Liver (tissue), 9 donors: ENCODE data around the gene TRIOBP. TPM values are rescaled to one million over a fixed set of nuclear protein-coding genes. Genes with fewer than 3 reads are reported as not detected.

Experiments
- DNase-seq: peaks from one replicate; pipeline ENCODE4 v3.0.0-alpha.2; 2017; ENCODE audit warnings: low spot score
- H3K27ac ChIP-seq, 2 donors: one replicate each; pipeline ENCODE4 v1.7.0; 2013; ENCODE audit warnings: inconsistent platforms in 2 of 2, low read length in 2 of 2, control low read depth in 1 of 2, low read depth in 1 of 2, mild to moderate bottlenecking in 1 of 2
- H3K27me3 ChIP-seq, 4 donors: one replicate each; pipeline versions ENCODE4 v1.6.1 to v1.7.0; 2013; ENCODE audit warnings: low read length in 3 of 4, inconsistent platforms in 1 of 4, mild to moderate bottlenecking in 1 of 4, moderate library complexity in 1 of 4; ENCODE audit not compliant: control insufficient read depth in 4 of 4, insufficient read depth in 4 of 4
- H3K36me3 ChIP-seq, 4 donors: one replicate each; pipeline versions ENCODE4 v1.6.1 to v1.7.0; 2013; ENCODE audit warnings: low read length in 3 of 4, mild to moderate bottlenecking in 3 of 4, low read depth in 1 of 4, moderate library complexity in 1 of 4; ENCODE audit not compliant: control insufficient read depth in 4 of 4, insufficient read depth in 3 of 4
- H3K4me1 ChIP-seq, 4 donors: one replicate each; pipeline versions ENCODE4 v1.6.1 to v1.7.0; 2013; ENCODE audit warnings: low read length in 3 of 4, mild to moderate bottlenecking in 3 of 4, moderate library complexity in 1 of 4; ENCODE audit not compliant: control insufficient read depth in 4 of 4, insufficient read depth in 4 of 4
- H3K4me3 ChIP-seq, 3 donors: one replicate each; pipeline versions ENCODE4 v1.6.1 to v1.7.0; 2013; ENCODE audit warnings: low read length in 3 of 3, control low read depth in 1 of 3, low read depth in 1 of 3, mild to moderate bottlenecking in 1 of 3
- H3K9ac ChIP-seq, 2 donors: one replicate each; pipeline ENCODE4 v1.7.0; 2013; ENCODE audit warnings: low read length in 2 of 2, mild to moderate bottlenecking in 2 of 2, moderate library complexity in 2 of 2, control low read depth in 1 of 2, low read depth in 1 of 2
- H3K9me3 ChIP-seq, 4 donors: one replicate each; pipeline versions ENCODE4 v1.6.1 to v1.7.0; 2013; ENCODE audit warnings: low read length in 3 of 4; ENCODE audit not compliant: control insufficient read depth in 4 of 4
- ATF3 ChIP-seq: IDR thresholded peaks from 2 replicates; pipeline ENCODE4 v1.6.1; 2016; ENCODE audit warnings: antibody characterized with exemption
- FOXA1 ChIP-seq: IDR thresholded peaks from 2 replicates; pipeline ENCODE4 v1.6.1; 2016; ENCODE audit warnings: antibody characterized with exemption
- FOXA2 ChIP-seq: IDR thresholded peaks from 2 replicates; pipeline ENCODE4 v1.6.1; 2016; ENCODE audit warnings: antibody characterized with exemption
- GABPA ChIP-seq, 2 donors: IDR thresholded peaks in 1 of 2; conservative IDR thresholded peaks in 1 of 2; 2 replicates each; pipeline ENCODE4 v1.6.1; 2016; ENCODE audit warnings: antibody characterized with exemption in 2 of 2, mild to moderate bottlenecking in 1 of 2, moderate library complexity in 1 of 2
- HNF4A ChIP-seq, 2 donors: conservative IDR thresholded peaks; 2 replicates each; pipeline ENCODE4 v1.6.1; 2016; ENCODE audit warnings: antibody characterized with exemption in 2 of 2, mild to moderate bottlenecking in 2 of 2
- HNF4G ChIP-seq: IDR thresholded peaks from 2 replicates; pipeline ENCODE4 v1.6.1; 2016; ENCODE audit warnings: antibody characterized with exemption
- JUND ChIP-seq, 2 donors: IDR thresholded peaks; 2 replicates each; pipeline ENCODE4 v1.6.1; 2016; ENCODE audit warnings: antibody characterized with exemption in 2 of 2
- MAX ChIP-seq: IDR thresholded peaks from 2 replicates; pipeline ENCODE4 v1.6.1; 2016; ENCODE audit warnings: antibody characterized with exemption
- NR2F2 ChIP-seq: IDR thresholded peaks from 2 replicates; pipeline ENCODE4 v1.6.1; 2016; ENCODE audit warnings: antibody characterized with exemption
- RAD21 ChIP-seq, 2 donors: IDR thresholded peaks; 2 replicates each; pipeline ENCODE4 v1.6.1; 2016; ENCODE audit warnings: antibody characterized with exemption in 2 of 2, mild to moderate bottlenecking in 2 of 2
- RXRA ChIP-seq, 2 donors: IDR thresholded peaks; 2 replicates each; pipeline ENCODE4 v1.6.1; 2017 to 2018; ENCODE audit warnings: antibody characterized with exemption in 2 of 2, mild to moderate bottlenecking in 1 of 2
- SP1 ChIP-seq: IDR thresholded peaks from 2 replicates; pipeline ENCODE4 v1.6.1; 2018; ENCODE audit warnings: antibody characterized with exemption, mild to moderate bottlenecking
- TAF1 ChIP-seq: conservative IDR thresholded peaks from 2 replicates; pipeline ENCODE4 v1.6.1; 2016; ENCODE audit warnings: antibody characterized with exemption, mild to moderate bottlenecking
- YY1 ChIP-seq: IDR thresholded peaks from 2 replicates; pipeline ENCODE4 v1.6.1; 2016; ENCODE audit warnings: antibody characterized with exemption, mild to moderate bottlenecking
- ZBTB33 ChIP-seq: IDR thresholded peaks from 2 replicates; pipeline ENCODE4 v1.6.1; 2016; ENCODE audit warnings: antibody characterized with exemption
- WGBS: extraction: QIAGEN DNeasy Blood & Tissue Kit; methylation state at CpG from one replicate; pipeline ENCODE4 v1.1.7; 2013; 5-methylcytosine and 5-hydroxymethylcytosine counted together
- polyA plus RNA-seq, 2 donors: library from polyadenylated mRNA; stranded (reverse) in 1 of 2; unstranded in 1 of 2; fragments of 200-250 nt in 1 of 2; fragments of >200 nt in 1 of 2; fragmentation: Nextera tagmentation in 1 of 2; extraction: Ambion mirVana in 1 of 2; gene quantifications; one replicate each; pipeline versions ENCODE4 v1.2.1 to v1.2.3, GENCODE V29; 2013 to 2015
- total RNA-seq, 2 donors: library from RNA; depleted of rRNA; stranded (reverse); fragments of >200 nt; gene quantifications; one replicate each; pipeline ENCODE4 v1.2.3, GENCODE V29; 2014
- TF ChIP-seq, protein P1 (sequence below): IDR thresholded peaks from 2 replicates; pipeline ENCODE4 v1.6.1; 2016; ENCODE audit warnings: antibody characterized with exemption, mild to moderate bottlenecking
- donor health status: healthy.
- donor health status: healthy.
- donor health status: healthy.
- donor health status: healthy.
- donor health status: healthy.

TRIOBP gene
- total and polyA plus RNA-seq, 4 donors: 4.8 to 41.1 (median 21.6) TPM

GRCh38 chr22:37812869-37813678 is 116.2 kb downstream of the TRIOBP start:
- WGBS: 96% methylated on average over 27 of the region's 27 CpGs
- Histone ChIP-seq H3K27me3 (no peaks in the 10 kb centered on the region), H3K9ac (no peak overlapping the region), H3K36me3 (peaks cover 0 to 9% (median 2%) of the 10 kb centered on the region in 4 donors), H3K4me3 (no peak overlapping the region), H3K9me3 (no peaks in the 10 kb centered on the region), H3K27ac (no peak overlapping the region), H3K4me1 (peaks cover 11 to 46% (median 40%) of the 10 kb centered on the region in 4 donors)
- DNase-seq: no peak
- no peak for TF ChIP-seq MAX
- no peak for TF ChIP-seq ZBTB33
- no peak for TF ChIP-seq ATF3
- no peak for TF ChIP-seq FOXA1
- TF ChIP-seq GABPA (IDR thresholded peaks at IDR 0.05 in 1 of 2, conservative IDR thresholded peaks at IDR 0.05 in 1 of 2): no peak
- no peak for TF ChIP-seq SP1
- no peak for TF ChIP-seq FOXA2

DNA sequence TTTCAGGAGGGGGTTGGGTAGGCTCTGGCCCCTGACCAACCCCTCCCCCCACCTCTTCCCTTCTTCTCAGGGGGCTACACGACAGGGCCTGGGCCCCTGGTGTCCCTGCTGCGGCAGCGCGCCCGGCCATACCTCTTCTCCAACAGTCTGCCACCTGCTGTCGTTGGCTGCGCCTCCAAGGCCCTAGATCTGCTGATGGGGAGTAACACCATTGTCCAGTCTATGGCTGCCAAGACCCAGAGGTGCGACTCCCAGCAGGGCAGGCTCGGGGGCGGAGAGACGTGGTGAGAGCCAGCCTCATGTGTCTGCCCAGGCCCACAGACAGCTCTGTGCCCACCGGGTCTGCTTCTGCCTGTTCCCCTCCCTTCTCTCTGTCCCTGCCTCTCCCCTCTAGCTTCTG is 118.7 kb downstream of the TRIOBP start:
- TF ChIP-seq JUND (IDR thresholded peaks at IDR 0.05): no peak
- no peak for TF ChIP-seq RXRA (IDR thresholded peaks at IDR 0.05)
- TF ChIP-seq HNF4A (conservative IDR thresholded peaks at IDR 0.05): no peak
- no peak for TF ChIP-seq NR2F2
- TF ChIP-seq GABPA (IDR thresholded peaks at IDR 0.05 in 1 of 2, conservative IDR thresholded peaks at IDR 0.05 in 1 of 2): no peak
- TF ChIP-seq ATF3: no peak
- TF ChIP-seq HNF4G: no peak
- no peak for TF ChIP-seq TAF1
- no peak for TF ChIP-seq FOXA1
- TF ChIP-seq SP1: no peak
- TF ChIP-seq YY1: no peak
- no peak for TF ChIP-seq FOXA2
- no peak for TF ChIP-seq ZBTB33
- no peak for TF ChIP-seq MAX
- no peak for TF ChIP-seq RAD21 (IDR thresholded peaks at IDR 0.05)
- TF ChIP-seq, protein P1, sequence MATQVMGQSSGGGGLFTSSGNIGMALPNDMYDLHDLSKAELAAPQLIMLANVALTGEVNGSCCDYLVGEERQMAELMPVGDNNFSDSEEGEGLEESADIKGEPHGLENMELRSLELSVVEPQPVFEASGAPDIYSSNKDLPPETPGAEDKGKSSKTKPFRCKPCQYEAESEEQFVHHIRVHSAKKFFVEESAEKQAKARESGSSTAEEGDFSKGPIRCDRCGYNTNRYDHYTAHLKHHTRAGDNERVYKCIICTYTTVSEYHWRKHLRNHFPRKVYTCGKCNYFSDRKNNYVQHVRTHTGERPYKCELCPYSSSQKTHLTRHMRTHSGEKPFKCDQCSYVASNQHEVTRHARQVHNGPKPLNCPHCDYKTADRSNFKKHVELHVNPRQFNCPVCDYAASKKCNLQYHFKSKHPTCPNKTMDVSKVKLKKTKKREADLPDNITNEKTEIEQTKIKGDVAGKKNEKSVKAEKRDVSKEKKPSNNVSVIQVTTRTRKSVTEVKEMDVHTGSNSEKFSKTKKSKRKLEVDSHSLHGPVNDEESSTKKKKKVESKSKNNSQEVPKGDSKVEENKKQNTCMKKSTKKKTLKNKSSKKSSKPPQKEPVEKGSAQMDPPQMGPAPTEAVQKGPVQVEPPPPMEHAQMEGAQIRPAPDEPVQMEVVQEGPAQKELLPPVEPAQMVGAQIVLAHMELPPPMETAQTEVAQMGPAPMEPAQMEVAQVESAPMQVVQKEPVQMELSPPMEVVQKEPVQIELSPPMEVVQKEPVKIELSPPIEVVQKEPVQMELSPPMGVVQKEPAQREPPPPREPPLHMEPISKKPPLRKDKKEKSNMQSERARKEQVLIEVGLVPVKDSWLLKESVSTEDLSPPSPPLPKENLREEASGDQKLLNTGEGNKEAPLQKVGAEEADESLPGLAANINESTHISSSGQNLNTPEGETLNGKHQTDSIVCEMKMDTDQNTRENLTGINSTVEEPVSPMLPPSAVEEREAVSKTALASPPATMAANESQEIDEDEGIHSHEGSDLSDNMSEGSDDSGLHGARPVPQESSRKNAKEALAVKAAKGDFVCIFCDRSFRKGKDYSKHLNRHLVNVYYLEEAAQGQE: no peak
- 94% methylated on average over 12 of the region's 12 CpGs for WGBS
- DNase-seq: no peak

More for the DNA sequence above, 118.7 kb downstream of the TRIOBP start:
- H3K36me3 ChIP-seq: peaks cover 0 to 9% (median 2%) of the 10 kb centered on the region in 4 donors
- peaks cover 12 to 42% (median 28%) of the 10 kb centered on the region in 4 donors for H3K4me1 ChIP-seq
- no peaks in the 10 kb centered on the region for H3K9me3 ChIP-seq
- H3K4me3 ChIP-seq: no peak overlapping the region
- no peak overlapping the region for H3K27ac ChIP-seq
- no peaks in the 10 kb centered on the region for H3K27me3 ChIP-seq
- H3K9ac ChIP-seq: no peak overlapping the region
